ENCODE results near the gene CLCNKA. TPM values are rescaled to one million over a fixed set of nuclear protein-coding genes. Genes with fewer than 3 reads are reported as not detected.
A peak's percentile ranks its signal among the peaks of the same experiment; 100 is the strongest.
"Not testable (repeated sequence)": the region's sequence is repeated elsewhere in the genome, so short reads cannot be mapped to it uniquely, and the experiment has no call there.

Gene CLCNKA
- total and polyA plus RNA-seq, 5 donors from 2014 or later: not detected

DNA sequence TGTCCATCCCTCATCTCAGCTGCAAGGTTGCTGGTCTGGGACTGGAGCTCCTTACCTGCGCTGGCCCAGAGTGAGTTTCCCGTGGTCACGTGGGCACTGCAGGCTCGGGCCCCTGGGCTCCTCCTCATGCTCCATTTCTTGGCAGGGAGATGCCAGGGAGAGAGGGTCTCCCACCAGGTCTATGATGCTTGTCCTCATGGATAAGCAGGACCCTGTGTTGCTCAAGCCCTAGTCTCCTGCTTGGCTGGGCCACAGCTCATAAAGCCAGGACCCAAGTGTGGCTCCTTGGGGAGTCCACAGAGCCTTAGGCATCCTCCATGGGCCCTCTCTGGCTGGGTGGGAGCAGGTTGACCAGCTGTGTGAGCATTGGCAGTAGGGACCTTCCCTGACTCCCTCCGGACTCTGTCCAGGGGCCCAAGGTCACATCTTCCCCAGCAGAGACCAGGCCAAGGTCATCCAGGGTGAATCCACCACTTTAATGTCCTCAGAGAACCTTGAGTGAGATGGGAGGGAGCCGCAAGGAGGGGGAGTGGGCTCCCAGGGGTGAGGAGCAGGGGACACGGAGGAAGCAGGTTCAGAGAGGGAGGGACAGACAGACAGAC, 35.6 kb downstream of the CLCNKA start:
- H3K4me3 Mint-ChIP-seq; DNase-seq; H3K27ac ChIP-seq (ENCODE audit: insufficient read depth, low read length, poor library complexity, severe bottlenecking); H3K27ac Mint-ChIP-seq; H3K4me1 ChIP-seq (ENCODE audit: control insufficient read depth, insufficient read depth, low read length, poor library complexity, severe bottlenecking); H3K9me3 Mint-ChIP-seq; H3K4me1 Mint-ChIP-seq; ATAC-seq (ENCODE audit: low read depth in 2 of 2); H3K4me3 ChIP-seq (ENCODE audit: low read depth, low read length); H3K36me3 Mint-ChIP-seq; H3K27me3 ChIP-seq (ENCODE audit: control insufficient read depth, insufficient read depth, low read length); H3K9me3 ChIP-seq (ENCODE audit: control insufficient read depth in 2 of 2, low read length in 2 of 2); H3K36me3 ChIP-seq (ENCODE audit: control insufficient read depth, insufficient read depth, low read length); H3K27me3 Mint-ChIP-seq: not testable (repeated sequence)

DNA sequence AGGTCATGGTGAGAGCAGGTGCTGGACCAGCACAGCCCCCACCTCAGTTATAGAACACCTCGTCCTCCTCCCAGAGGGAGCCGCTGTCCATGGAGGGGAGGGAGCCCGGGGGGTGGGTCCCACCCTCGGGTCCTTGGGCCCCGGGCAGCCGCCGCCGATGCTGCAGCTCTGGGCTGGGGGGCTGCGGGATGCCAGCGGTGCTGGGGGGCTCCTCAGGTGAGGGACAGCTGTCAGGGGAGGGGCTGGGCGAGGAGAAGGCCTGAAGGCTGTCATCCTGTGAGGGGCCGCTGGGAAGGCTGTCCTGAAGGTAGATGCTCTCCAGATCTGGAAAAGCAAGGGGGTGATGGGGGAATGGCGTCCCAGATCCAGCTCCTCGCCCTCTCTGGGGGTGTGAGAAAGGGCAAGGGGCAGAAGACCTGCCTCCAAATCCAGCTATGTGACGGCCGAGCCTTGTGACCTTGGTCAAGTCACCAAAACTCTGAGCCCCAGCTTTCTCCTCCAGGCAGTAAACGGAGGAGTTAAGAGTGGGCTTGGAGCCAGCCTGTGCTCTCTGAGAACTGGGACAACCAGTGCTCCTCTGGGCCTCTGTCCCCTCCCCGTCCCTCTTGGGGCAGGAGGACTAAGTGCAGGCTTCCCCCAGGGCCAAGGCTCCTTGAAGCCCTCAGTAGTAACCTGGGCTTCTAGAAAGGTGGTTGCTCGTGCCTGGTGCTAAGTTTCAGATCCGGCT, 36.7 kb downstream of the CLCNKA start:
- not testable (repeated sequence) for H3K36me3 ChIP-seq (ENCODE audit: control insufficient read depth, insufficient read depth, low read length); H3K9me3 ChIP-seq (ENCODE audit: control insufficient read depth in 2 of 2, low read length in 2 of 2); H3K4me1 Mint-ChIP-seq; H3K36me3 Mint-ChIP-seq; H3K9me3 Mint-ChIP-seq; ATAC-seq (ENCODE audit: low read depth in 2 of 2); H3K27me3 Mint-ChIP-seq; H3K27ac Mint-ChIP-seq; DNase-seq; H3K4me3 ChIP-seq (ENCODE audit: low read depth, low read length); H3K27me3 ChIP-seq (ENCODE audit: control insufficient read depth, insufficient read depth, low read length); H3K4me1 ChIP-seq (ENCODE audit: control insufficient read depth, insufficient read depth, low read length, poor library complexity, severe bottlenecking); H3K4me3 Mint-ChIP-seq; H3K27ac ChIP-seq (ENCODE audit: insufficient read depth, low read length, poor library complexity, severe bottlenecking)

GRCh38 chr1:16061266-16061665, 39.4 kb downstream of the CLCNKA start:
- no peak overlapping the region for H3K27ac ChIP-seq (ENCODE audit: insufficient read depth, low read length, poor library complexity, severe bottlenecking)
- H3K27me3 ChIP-seq (ENCODE audit: control insufficient read depth, insufficient read depth, low read length): no peaks in the 10 kb centered on the region
- no peak for ATAC-seq (ENCODE audit: low read depth in 2 of 2)
- peaks cover under 1% of the 10 kb centered on the region for H3K4me1 ChIP-seq (ENCODE audit: control insufficient read depth, insufficient read depth, low read length, poor library complexity, severe bottlenecking)
- Mint-ChIP-seq H3K4me3 (no peak overlapping the region), H3K27ac (no peak overlapping the region), H3K4me1 (peaks cover 0 to 5% (median 2%) of the 10 kb centered on the region in 4 donors), H3K36me3 (no peaks in the 10 kb centered on the region), H3K27me3 (peaks cover 9% of the 10 kb centered on the region), H3K9me3 (no peaks in the 10 kb centered on the region)
- H3K4me3 ChIP-seq (ENCODE audit: low read depth, low read length): no peak overlapping the region
- no peak for DNase-seq
- no peaks in the 10 kb centered on the region for H3K36me3 ChIP-seq (ENCODE audit: control insufficient read depth, insufficient read depth, low read length)
- no peaks in the 10 kb centered on the region for H3K9me3 ChIP-seq (ENCODE audit: control insufficient read depth in 2 of 2, low read length in 2 of 2)

- ATAC-seq (ENCODE audit: low read depth in 2 of 2); H3K36me3 ChIP-seq (ENCODE audit: control insufficient read depth, insufficient read depth, low read length); H3K4me1 Mint-ChIP-seq; H3K36me3 Mint-ChIP-seq; H3K4me3 ChIP-seq (ENCODE audit: low read depth, low read length); H3K9me3 Mint-ChIP-seq; H3K9me3 ChIP-seq (ENCODE audit: control insufficient read depth in 2 of 2, low read length in 2 of 2); H3K27me3 ChIP-seq (ENCODE audit: control insufficient read depth, insufficient read depth, low read length); H3K27ac ChIP-seq (ENCODE audit: insufficient read depth, low read length, poor library complexity, severe bottlenecking); H3K4me3 Mint-ChIP-seq; DNase-seq; H3K4me1 ChIP-seq (ENCODE audit: control insufficient read depth, insufficient read depth, low read length, poor library complexity, severe bottlenecking); H3K27ac Mint-ChIP-seq; H3K27me3 Mint-ChIP-seq: not testable (repeated sequence)
Measured at GRCh38 chr1:16061989-16062686, 40.3 kb downstream of the CLCNKA start.

DNA sequence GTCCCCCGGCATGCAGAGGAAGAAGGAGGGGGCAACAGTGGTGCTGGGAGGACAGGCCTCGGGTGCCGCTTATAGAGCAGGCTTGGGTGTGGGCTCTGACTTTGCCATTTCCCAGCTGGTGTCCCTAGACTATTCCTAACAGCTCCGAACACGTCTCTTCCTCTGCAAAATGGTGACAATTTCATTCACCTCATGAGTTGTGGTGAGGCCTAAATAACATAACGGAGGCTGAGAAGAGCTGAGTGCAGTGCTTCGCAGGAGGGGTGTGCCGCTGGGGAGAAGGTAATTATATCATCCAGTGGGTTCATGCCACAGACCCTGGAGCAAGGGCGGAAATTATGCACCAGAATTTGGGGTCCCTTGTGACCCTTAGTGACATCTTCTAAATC, 40.8 kb downstream of the CLCNKA start:
- not testable (repeated sequence) for H3K36me3 Mint-ChIP-seq; H3K9me3 ChIP-seq (ENCODE audit: control insufficient read depth in 2 of 2, low read length in 2 of 2); H3K4me3 ChIP-seq (ENCODE audit: low read depth, low read length); DNase-seq; H3K4me1 Mint-ChIP-seq; H3K27ac ChIP-seq (ENCODE audit: insufficient read depth, low read length, poor library complexity, severe bottlenecking); H3K27ac Mint-ChIP-seq; H3K4me1 ChIP-seq (ENCODE audit: control insufficient read depth, insufficient read depth, low read length, poor library complexity, severe bottlenecking); H3K9me3 Mint-ChIP-seq; H3K36me3 ChIP-seq (ENCODE audit: control insufficient read depth, insufficient read depth, low read length); ATAC-seq (ENCODE audit: low read depth in 2 of 2); H3K27me3 ChIP-seq (ENCODE audit: control insufficient read depth, insufficient read depth, low read length)
- Mint-ChIP-seq H3K27me3 (peaks cover 12% of the 10 kb centered on the region), H3K4me3 (peak overlapping the region in 1 of 4 donors; percentile 65)

DNA sequence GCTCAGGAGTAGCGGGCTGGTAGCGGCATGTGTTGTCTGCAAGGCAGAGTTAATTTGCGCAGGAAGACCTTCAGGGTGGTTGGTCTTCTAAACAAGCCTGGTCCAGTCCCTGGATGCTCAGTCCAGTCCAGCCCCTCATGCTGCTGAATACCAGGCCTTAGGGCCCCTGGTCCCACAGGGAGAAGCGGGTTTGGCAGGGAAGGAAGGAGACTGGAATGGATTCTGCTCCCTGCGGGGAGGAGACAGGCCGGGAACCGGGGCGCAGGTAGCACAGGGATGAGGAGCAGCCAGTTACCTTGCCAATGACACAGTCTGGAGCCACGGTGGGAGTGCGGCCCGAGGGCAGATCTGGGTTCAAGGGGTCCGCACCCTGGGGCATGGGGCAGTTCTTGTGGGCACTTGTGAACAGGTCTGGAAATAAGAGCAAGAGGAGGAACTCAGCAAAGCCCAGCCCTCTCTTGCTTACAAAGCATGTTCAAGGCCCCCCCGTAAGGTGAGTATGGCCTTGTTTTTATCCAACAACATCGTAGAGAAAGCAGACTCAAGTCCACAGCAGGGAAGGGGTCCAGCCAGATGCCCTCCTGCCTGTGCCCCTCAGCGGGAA, 41.5 kb downstream of the CLCNKA start:
- H3K9me3 Mint-ChIP-seq: no peaks in the 10 kb centered on the region
- DNase-seq (no peak), ATAC-seq (ENCODE audit: low read depth in 2 of 2) (no peak)
- H3K27ac ChIP-seq (ENCODE audit: insufficient read depth, low read length, poor library complexity, severe bottlenecking): no peak overlapping the region
- H3K27me3 Mint-ChIP-seq: peaks cover 14% of the 10 kb centered on the region
- H3K27ac Mint-ChIP-seq: no peak overlapping the region
- no peak overlapping the region for H3K4me3 Mint-ChIP-seq
- H3K27me3 ChIP-seq (ENCODE audit: control insufficient read depth, insufficient read depth, low read length): no peaks in the 10 kb centered on the region
- H3K9me3 ChIP-seq (ENCODE audit: control insufficient read depth in 2 of 2, low read length in 2 of 2): no peaks in the 10 kb centered on the region
- H3K4me1 Mint-ChIP-seq: peaks cover 0 to 5% (median 1%) of the 10 kb centered on the region in 4 donors
- H3K4me1 ChIP-seq (ENCODE audit: control insufficient read depth, insufficient read depth, low read length, poor library complexity, severe bottlenecking): no peaks in the 10 kb centered on the region
- H3K4me3 ChIP-seq (ENCODE audit: low read depth, low read length): no peak overlapping the region
- H3K36me3 Mint-ChIP-seq: no peaks in the 10 kb centered on the region
- no peaks in the 10 kb centered on the region for H3K36me3 ChIP-seq (ENCODE audit: control insufficient read depth, insufficient read depth, low read length)

DNA sequence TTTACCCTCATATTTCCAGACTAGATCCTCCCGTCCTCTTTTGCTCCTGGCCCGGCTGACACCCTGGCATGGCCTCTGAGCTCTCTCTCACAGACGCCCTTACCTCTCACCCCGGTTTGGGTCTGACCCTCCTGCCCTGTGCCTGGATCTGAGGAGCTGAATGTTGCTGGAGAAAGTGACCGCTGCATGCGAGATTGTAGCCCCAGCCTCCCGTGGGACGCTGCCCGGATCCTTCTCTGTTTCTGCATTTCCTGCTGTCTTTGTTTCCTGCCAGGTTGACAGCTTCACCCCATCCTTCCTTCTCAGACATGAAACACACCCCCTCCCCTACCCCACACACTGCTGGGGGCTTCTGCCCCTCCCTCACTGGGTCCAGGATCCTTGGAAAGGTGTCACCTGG, 42.1 kb downstream of the CLCNKA start:
- H3K4me1 Mint-ChIP-seq: peaks cover 0 to 5% (median 1%) of the 10 kb centered on the region in 4 donors
- no peak for ATAC-seq (ENCODE audit: low read depth in 2 of 2)
- Histone ChIP-seq H3K27ac (ENCODE audit: insufficient read depth, low read length, poor library complexity, severe bottlenecking) (no peak overlapping the region), H3K4me3 (ENCODE audit: low read depth, low read length) (no peak overlapping the region), H3K9me3 (ENCODE audit: control insufficient read depth in 2 of 2, low read length in 2 of 2) (no peaks in the 10 kb centered on the region), H3K4me1 (ENCODE audit: control insufficient read depth, insufficient read depth, low read length, poor library complexity, severe bottlenecking) (no peaks in the 10 kb centered on the region), H3K36me3 (ENCODE audit: control insufficient read depth, insufficient read depth, low read length) (no peaks in the 10 kb centered on the region), H3K27me3 (ENCODE audit: control insufficient read depth, insufficient read depth, low read length) (no peaks in the 10 kb centered on the region)
- DNase-seq: no peak
- H3K27me3 Mint-ChIP-seq: peaks cover 18% of the 10 kb centered on the region
- no peaks in the 10 kb centered on the region for H3K9me3 Mint-ChIP-seq
- H3K36me3 Mint-ChIP-seq: no peaks in the 10 kb centered on the region
- no peak overlapping the region for H3K27ac Mint-ChIP-seq
- no peak overlapping the region for H3K4me3 Mint-ChIP-seq
